Measurements from ENCODE around the gene NOS3. TPM values are rescaled to one million over a fixed set of nuclear protein-coding genes. Genes with fewer than 3 reads are reported as not detected.

Gene NOS3
- total RNA-seq, 4 donors from 2014 or later: 1.4 to 3.2 (median 2.2) TPM

DNA sequence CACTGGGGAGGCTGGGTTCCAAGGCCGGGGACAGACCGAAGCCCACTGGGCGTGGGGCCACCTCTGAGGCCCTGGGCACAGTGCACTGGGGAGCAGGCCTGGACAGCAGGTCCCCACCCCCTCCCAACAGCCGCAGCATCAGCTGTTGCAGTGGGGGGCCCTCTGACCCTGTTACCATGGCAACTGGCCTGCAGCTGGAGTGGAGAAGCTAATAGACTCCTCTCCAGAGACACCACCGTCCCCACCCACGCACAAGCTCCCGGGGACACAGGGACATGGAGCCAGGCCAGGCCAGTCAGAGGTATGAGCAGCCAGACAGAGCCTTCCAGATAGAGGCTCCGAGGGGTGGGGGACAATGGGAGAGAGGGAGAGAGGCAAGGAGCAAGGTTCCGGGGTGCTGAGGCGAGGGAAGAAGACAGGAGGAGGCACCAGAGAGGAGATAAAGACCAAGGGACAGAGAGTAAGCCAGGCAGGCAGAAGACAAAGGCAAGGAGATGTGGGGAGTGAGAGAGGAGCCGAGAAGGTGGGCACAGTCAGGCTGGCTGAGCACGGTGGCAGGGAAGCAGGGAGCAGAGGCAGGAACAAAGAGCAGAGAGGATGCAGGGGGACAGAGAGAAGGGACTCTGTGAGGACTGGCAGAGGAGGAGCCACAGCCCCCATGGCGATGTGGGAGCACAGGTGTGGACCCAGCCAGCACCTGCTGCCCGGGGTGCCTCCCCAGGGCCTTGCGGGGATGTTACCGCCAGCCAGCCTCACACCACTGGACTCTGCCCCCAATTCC, 19.4 kb upstream of the NOS3 start:
- 56 to 57% methylated on average over 8 to 14 of the region's 16 CpGs for WGBS, 2 donors
- Histone ChIP-seq H3K4me1 (peaks cover 9 to 60% (median 20%) of the 10 kb centered on the region in 3 donors), H3K36me3 (no peaks in the 10 kb centered on the region), H3K4me3 (no peak overlapping the region), H3K27ac (peak overlapping the region in 3 of 4 donors; percentile 25 to 78 (median 62)), H3K9me3 (no peaks in the 10 kb centered on the region), H3K27me3 (peaks cover 0 to 82% (median 2%) of the 10 kb centered on the region in 4 donors)
- no peak for DNase-seq
- TF ChIP-seq, protein P1, sequence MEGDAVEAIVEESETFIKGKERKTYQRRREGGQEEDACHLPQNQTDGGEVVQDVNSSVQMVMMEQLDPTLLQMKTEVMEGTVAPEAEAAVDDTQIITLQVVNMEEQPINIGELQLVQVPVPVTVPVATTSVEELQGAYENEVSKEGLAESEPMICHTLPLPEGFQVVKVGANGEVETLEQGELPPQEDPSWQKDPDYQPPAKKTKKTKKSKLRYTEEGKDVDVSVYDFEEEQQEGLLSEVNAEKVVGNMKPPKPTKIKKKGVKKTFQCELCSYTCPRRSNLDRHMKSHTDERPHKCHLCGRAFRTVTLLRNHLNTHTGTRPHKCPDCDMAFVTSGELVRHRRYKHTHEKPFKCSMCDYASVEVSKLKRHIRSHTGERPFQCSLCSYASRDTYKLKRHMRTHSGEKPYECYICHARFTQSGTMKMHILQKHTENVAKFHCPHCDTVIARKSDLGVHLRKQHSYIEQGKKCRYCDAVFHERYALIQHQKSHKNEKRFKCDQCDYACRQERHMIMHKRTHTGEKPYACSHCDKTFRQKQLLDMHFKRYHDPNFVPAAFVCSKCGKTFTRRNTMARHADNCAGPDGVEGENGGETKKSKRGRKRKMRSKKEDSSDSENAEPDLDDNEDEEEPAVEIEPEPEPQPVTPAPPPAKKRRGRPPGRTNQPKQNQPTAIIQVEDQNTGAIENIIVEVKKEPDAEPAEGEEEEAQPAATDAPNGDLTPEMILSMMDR (IDR thresholded peaks at IDR 0.05): no peak
- TF ChIP-seq POLR2A (IDR thresholded peaks at IDR 0.05): no peak
- intact Hi-C loops (cut with DNase I): no loop called here

DNA sequence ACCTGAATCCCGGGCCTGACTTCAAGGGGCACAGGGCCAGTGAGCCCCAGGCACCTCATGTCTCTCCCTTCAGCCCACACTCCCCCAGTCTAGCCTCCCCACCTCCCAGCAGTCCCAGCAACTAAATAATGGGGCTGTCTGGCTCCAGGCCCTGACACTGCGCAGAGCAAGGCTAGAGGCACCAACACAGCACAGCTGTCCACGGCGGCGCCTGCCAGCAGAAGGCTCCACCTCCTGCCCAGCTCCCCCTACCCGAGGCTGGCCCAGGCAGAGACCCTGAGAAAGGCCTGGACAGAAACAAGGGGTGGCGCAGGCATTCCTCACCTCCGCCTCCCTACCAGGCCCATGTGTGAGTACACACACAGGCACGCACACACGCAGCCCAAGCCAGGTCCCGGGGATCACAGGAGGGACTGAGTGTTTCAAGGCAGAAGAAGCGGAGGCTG, 18.8 kb upstream of the NOS3 start:
- Histone ChIP-seq H3K9me3 (no peaks in the 10 kb centered on the region), H3K27me3 (peaks cover 0 to 89% (median 6%) of the 10 kb centered on the region in 4 donors), H3K36me3 (no peaks in the 10 kb centered on the region), H3K4me1 (peaks cover 9 to 67% (median 20%) of the 10 kb centered on the region in 3 donors), H3K27ac (peak overlapping the region in 3 of 4 donors; percentile 26 to 78 (median 62)), H3K4me3 (no peak overlapping the region)
- no peak for DNase-seq
- intact Hi-C loops (cut with DNase I): no loop called here
- TF ChIP-seq, protein P1 (IDR thresholded peaks at IDR 0.05): no peak
- no peak for TF ChIP-seq POLR2A (IDR thresholded peaks at IDR 0.05)
- WGBS, 2 donors: 71 to 82% methylated on average over 5 to 7 of the region's 12 CpGs

DNA sequence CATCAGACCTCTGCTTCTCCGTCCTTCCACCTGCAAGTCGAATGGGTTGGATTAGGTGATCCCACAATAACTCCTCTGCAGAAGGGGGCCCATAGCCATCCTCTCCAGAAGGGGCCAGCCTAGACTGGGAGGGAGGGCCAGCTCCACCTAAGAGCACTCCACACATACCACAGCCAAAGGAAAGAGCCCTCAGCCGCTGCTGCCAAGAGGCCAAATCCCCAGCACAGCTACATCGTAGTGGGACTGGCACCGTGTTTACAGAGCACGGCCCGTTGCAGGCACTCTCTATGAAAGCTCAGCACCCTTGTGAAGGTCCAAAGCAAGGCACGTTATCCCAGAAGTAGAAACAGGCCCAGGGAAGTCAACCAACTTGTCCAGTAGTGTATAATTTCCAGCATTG, 18.1 kb upstream of the NOS3 start:
- 85 to 97% methylated on average over 5 to 6 of the region's 8 CpGs for WGBS, 2 donors
- Histone ChIP-seq H3K4me3 (no peak overlapping the region), H3K4me1 (peaks cover 11 to 74% (median 25%) of the 10 kb centered on the region in 3 donors), H3K36me3 (no peaks in the 10 kb centered on the region), H3K27me3 (peaks cover 0 to 96% (median 11%) of the 10 kb centered on the region in 4 donors), H3K27ac (peak overlapping the region in 3 of 4 donors; percentile 26 to 78 (median 62)), H3K9me3 (no peaks in the 10 kb centered on the region)
- TF ChIP-seq, protein P1 (IDR thresholded peaks at IDR 0.05): no peak
- TF ChIP-seq POLR2A (IDR thresholded peaks at IDR 0.05): no peak
- intact Hi-C loops (cut with DNase I): no loop called here
- no peak for DNase-seq

DNA sequence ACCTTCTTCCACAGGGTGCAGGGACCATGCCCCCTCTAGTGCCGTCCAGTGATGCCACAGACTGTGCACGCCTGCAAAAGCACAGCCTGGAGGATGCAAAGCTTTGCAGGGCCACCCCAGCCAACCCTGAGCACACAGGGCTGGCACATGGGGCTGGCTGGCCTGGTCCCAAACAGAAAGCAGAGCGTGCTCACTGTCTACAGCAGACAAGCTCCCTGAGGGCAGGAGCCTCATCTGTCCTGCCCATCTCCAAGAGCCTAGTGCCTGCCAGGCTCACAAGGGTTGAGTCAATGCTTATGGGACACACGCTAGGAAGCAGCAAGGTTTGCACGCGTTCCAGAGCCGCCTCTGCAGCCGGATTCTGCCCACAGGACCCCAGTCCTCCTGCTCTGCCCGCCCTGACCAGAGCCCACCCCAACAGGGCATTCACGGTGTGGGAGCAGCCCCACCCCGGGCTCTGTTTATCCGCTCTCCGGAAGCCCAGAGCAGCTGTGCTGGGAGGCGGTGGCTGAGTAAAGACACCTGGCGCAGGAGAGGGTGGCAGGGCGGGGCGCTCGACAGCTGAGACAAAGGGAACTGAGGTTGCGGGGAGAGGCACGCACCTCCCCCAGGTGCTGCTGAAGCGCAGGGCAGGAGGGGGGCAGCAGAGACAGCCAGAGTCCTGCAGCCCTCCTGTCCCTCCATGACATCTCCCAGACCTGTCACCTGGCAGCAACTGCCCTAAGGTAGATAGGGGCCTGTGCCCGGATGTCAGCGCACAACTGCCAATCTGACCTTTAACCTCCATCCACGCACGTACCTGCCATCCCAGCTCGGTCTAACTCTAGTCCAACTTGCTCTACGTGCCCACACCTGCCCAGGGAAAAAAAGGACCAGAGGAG, 17.0 kb upstream of the NOS3 start:
- Histone ChIP-seq H3K27me3 (peaks cover 0 to 97% (median 11%) of the 10 kb centered on the region in 4 donors), H3K4me3 (peak overlapping the region in 3 of 4 donors; percentile 37 to 62 (median 42)), H3K9me3 (no peaks in the 10 kb centered on the region), H3K36me3 (no peaks in the 10 kb centered on the region), H3K27ac (peak overlapping the region in 3 of 4 donors; percentile 31 to 79 (median 74)), H3K4me1 (peaks cover 15 to 76% (median 36%) of the 10 kb centered on the region in 3 donors)
- 39 to 67% methylated on average over 3 to 7 of the region's 27 CpGs for WGBS, 2 donors
- DNase-seq: no peak
- intact Hi-C loops (cut with DNase I): no loop called here
- TF ChIP-seq, protein P1 (IDR thresholded peaks at IDR 0.05): no peak
- no peak for TF ChIP-seq POLR2A (IDR thresholded peaks at IDR 0.05)

Measured in esophagus squamous epithelium (tissue), 5 donors.